ENCODE results near the gene GPA33.

DNA sequence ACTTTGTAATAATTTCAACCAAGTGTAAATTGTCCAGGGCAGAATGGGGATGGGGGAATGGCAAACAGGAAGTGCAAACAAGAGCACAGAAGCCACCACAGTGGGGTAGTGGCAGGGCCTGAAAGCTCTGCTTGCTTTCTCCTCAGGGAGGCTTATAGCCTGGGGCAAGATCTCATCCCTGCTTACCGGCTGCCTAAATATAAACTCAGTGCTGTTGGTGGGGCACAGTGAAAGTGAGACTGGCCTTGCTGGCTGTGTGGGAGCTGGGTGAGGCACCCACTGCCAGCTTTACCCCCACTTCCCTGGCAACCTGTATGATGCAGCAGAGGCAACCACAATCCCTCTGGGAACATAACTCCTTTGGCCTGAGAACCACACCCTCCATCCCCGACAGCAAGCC, 18.9 kb upstream of the GPA33 start:
- no peak for TF ChIP-seq POLR2AphosphoS5 (IDR thresholded peaks at IDR 0.05; ENCODE audit: borderline replicate concordance, low read depth, low read length)
- TF ChIP-seq EZH2 (IDR thresholded peaks at IDR 0.05): no peak
